IPS-15b (cell line): ENCODE data around the gene SLC39A8.
"Not testable (repeated sequence)": the region's sequence is repeated elsewhere in the genome, so short reads cannot be mapped to it uniquely, and the experiment has no call there.

ENCODE experiments used
- H3K27me3 ChIP-seq: one replicate; pipeline ENCODE4 v1.6.1; 2013; ENCODE audit warnings: low read length; ENCODE audit not compliant: control insufficient read depth, insufficient read depth
- H3K36me3 ChIP-seq: one replicate; pipeline ENCODE4 v1.6.1; 2013; ENCODE audit warnings: low read length; ENCODE audit not compliant: control insufficient read depth, insufficient read depth
- H3K4me1 ChIP-seq: one replicate; pipeline ENCODE4 v1.6.1; 2013; ENCODE audit warnings: mild to moderate bottlenecking, low read length; ENCODE audit not compliant: control insufficient read depth, insufficient read depth
- H3K4me3 ChIP-seq: one replicate; pipeline ENCODE4 v1.5.1; 2013; ENCODE audit warnings: low read depth, low read length
- H3K9ac ChIP-seq: one replicate; pipeline ENCODE4 v1.6.1; 2013; ENCODE audit warnings: low read depth, mild to moderate bottlenecking, low read length
- H3K9me3 ChIP-seq: one replicate; pipeline ENCODE4 v1.6.1; 2013; ENCODE audit warnings: mild to moderate bottlenecking, low read length; ENCODE audit not compliant: control insufficient read depth, insufficient read depth

Gene SLC39A8

DNA sequence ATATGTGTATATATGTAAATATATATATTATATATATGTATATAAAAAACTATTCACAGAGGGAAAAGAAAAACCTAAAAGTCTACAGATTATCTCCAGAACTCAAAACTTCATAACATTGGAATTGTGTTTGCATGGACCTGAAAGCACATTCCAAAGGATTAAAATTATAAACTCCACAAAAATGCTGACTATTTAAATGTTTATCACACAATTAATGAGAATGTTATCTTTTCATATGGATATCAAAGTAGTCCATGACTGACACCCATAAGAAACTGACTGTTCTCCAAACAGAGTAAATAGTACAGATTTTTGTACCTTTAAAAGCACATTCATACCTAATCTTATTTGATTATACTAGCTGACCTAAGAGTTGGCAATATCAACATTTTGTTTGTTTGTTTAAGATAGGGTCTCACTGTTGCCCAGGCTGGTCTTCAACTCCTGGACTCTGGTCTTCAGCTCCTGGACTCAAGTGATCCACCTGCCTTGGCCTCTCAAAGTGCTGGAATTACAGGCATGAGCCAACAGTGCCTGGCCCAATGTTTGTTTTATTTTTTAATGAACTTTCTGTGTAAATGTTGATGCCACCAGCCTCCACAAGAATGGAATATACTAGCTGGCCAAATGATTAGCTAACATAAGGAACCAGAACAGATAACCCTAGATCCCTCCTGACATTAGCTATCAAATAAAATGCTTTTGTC lies 50.0 kb downstream of the SLC39A8 start:
- no peaks in the 10 kb centered on the region for H3K36me3 ChIP-seq
- H3K4me1 ChIP-seq = peaks cover 8% of the 10 kb centered on the region
- no peak overlapping the region for H3K4me3 ChIP-seq
- no peaks in the 10 kb centered on the region for H3K27me3 ChIP-seq
- no peaks in the 10 kb centered on the region for H3K9me3 ChIP-seq
- no peak overlapping the region for H3K9ac ChIP-seq

DNA sequence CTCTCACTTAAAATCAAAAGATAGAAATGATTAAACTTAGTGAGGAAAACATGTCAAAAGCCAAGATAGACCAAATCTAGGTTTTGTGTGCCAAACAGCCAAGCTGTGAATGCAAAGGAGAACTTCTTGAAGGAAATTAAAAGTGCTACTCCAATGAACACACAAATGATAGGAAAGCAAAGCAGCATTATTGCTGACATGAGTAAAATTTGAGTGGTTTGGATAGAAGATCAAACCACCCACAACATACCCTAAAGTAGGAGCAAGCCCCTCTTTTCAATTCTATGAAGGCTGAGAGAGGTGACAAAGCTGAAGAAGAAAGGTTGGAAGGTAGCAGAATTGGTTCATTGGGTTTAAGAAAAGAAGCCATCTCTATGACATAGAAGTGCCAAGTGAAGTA lies 56.8 kb downstream of the SLC39A8 start:
- H3K4me1 ChIP-seq = no peaks in the 10 kb centered on the region
- no peaks in the 10 kb centered on the region for H3K27me3 ChIP-seq

DNA sequence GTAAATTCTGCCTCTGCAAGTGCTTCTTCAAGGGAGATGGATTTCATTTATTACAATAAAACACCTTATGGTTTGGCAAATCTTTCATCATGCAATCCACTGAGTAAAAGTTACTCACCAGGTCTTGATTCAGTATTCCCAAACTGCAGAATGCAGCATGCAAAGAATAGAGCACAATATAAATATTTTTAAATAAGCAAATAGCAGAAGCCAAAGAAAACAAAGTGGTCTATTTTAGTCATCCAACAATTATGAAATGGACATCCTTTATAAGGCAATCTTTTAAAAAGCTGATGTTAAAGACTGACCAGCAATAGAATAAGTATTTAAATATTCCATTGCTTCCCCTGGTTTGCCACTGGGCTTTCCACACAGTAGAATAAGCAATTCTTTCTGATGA lies 59.5 kb downstream of the SLC39A8 start:
- H3K4me1 ChIP-seq = no peaks in the 10 kb centered on the region
- H3K9me3 ChIP-seq = no peaks in the 10 kb centered on the region
- H3K4me3 ChIP-seq = no peak overlapping the region
- no peaks in the 10 kb centered on the region for H3K36me3 ChIP-seq
- no peaks in the 10 kb centered on the region for H3K27me3 ChIP-seq
- H3K9ac ChIP-seq = no peak overlapping the region

More for the DNA sequence above, 56.8 kb downstream of the SLC39A8 start:
- Histone ChIP-seq H3K9ac (no peak overlapping the region), H3K36me3 (no peaks in the 10 kb centered on the region), H3K4me3 (no peak overlapping the region), H3K9me3 (no peaks in the 10 kb centered on the region)

DNA sequence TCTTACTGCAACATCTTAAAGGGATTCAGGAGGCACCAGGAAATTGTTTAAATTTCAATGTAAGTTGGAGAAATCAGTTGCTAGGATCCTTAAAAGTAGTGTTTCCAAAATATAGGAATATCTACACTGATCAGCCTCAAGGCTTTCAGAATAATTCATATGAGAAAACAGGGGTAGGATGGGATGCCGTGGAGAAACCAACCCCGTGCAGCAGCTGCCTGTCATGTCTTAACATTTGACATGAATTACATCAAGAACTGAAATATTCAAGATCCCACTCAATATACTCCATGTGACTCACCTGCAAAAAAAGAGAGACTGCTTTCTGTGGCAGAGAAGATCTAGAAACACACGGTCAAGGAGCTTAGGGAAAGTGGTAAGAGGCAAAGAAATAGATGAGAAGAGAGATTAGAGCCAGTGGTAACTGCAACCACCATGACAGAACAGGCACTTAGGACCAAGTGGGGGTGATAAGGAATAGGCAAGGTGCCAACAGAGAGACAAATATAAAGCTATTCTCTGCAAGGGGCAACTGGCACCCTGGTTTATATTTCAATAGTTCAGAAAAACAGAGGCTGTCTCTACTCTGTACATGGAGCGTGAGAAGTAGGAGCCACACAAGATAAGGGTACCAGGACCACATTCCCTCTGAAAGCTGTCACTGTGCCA lies 64.0 kb downstream of the SLC39A8 start:
- Histone ChIP-seq H3K9ac (no peak overlapping the region), H3K9me3 (no peaks in the 10 kb centered on the region), H3K36me3 (no peaks in the 10 kb centered on the region), H3K27me3 (no peaks in the 10 kb centered on the region), H3K4me3 (no peak overlapping the region), H3K4me1 (no peaks in the 10 kb centered on the region)

DNA sequence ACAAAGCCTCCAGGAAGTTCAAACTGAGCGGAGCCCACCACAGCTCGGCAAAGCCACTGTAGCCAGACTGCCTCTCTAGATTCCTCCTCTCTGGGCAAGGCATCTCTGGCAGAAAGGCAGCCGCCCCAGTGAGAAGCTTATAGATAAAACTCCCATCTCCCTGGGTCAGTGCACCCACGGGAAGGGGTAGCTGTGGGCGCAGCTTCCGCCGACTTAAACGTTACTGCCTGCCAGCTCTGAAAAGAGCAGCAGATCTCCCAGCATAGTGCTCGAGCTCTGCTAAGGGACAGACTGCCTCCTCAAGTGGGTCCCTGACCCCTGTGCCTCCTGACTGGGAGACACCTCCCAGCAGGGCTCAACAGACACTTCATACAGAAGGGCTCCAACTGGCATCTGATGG lies 72.0 kb downstream of the SLC39A8 start:
- H3K4me3 ChIP-seq, H3K36me3 ChIP-seq, H3K9me3 ChIP-seq, H3K4me1 ChIP-seq, H3K9ac ChIP-seq, H3K27me3 ChIP-seq: not testable (repeated sequence)

DNA sequence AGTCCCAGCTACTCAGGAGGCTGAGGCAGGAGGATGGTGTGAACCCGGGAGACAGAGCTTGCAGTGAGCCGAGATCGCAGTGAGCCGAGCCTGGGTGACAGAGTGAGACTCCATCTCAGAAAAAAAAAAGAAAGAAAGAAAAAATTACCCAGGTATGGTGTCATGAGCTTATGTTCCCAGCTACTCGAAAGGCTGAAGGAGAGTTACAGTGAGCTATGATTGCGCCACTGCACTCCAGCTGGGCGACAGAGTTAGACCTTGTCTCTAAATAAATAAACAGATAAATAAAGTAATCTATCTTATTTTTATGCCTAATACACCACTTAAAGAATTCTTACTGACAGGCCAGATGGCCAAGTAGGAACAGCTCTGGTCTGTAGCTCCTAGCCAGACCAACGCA lies 73.0 kb downstream of the SLC39A8 start:
- H3K9ac ChIP-seq = no peak overlapping the region
- no peaks in the 10 kb centered on the region for H3K4me1 ChIP-seq
- no peaks in the 10 kb centered on the region for H3K9me3 ChIP-seq
- H3K27me3 ChIP-seq = no peaks in the 10 kb centered on the region
- H3K36me3 ChIP-seq = no peaks in the 10 kb centered on the region
- H3K4me3 ChIP-seq = no peak overlapping the region

DNA sequence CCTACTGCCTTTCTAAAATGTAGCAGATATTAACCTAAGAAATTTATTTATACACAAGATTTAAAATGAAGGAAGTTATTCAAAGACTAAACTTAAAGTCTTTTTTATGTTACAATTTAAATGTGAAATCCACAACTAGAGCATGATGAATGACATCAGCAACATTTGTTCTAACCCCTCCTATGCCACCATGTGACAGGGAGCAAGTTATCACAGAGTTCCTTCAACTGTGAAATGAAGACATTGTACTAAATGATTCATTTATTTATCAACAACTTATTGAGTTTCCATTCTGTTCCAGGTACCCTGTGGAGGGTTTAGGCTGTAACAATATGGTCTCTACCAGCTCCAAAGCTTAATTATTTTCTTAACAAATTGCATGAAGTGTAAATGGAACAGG lies 76.9 kb downstream of the SLC39A8 start:
- Histone ChIP-seq H3K9ac (no peak overlapping the region), H3K27me3 (no peaks in the 10 kb centered on the region), H3K4me3 (no peak overlapping the region), H3K9me3 (no peaks in the 10 kb centered on the region), H3K4me1 (no peaks in the 10 kb centered on the region), H3K36me3 (no peaks in the 10 kb centered on the region)

DNA sequence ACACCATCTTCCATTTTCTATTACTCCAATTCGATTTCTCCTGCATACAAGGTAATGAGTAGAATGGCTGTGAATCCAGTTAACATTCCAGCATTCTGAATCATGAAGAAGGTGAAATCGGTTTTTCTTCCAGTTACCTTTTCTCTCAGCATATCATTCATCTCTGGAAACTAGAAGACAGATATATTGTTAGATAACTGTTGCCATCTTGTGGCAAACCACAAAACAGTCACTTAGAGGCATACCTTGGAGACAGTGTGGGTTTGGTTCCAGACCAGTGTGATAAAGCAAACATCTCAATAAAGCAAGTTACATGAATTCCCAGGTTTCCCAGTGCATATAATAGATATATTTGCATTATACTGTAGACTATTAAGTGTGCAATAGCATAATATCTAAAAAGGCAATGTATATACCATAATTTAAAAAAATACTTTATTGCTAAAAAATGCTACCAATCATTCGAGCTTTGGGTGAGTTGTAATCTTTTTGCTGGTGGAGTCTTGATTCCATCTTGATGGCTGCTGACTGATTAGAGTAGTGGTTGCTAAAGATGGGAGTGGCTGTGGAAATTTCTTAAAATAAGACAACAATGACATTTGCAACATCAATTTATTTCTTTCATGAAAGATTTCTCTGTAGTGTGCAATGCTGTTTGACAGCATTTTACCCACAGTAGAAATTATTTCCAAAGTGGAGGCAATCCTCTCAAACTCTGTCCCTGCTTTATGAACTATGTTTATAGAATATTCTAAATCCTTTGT lies 82.1 kb downstream of the SLC39A8 start:
- H3K4me3 ChIP-seq = no peak overlapping the region
- H3K27me3 ChIP-seq = no peaks in the 10 kb centered on the region
- no peaks in the 10 kb centered on the region for H3K4me1 ChIP-seq
- H3K9ac ChIP-seq = no peak overlapping the region
- no peaks in the 10 kb centered on the region for H3K9me3 ChIP-seq
- H3K36me3 ChIP-seq = no peaks in the 10 kb centered on the region

DNA sequence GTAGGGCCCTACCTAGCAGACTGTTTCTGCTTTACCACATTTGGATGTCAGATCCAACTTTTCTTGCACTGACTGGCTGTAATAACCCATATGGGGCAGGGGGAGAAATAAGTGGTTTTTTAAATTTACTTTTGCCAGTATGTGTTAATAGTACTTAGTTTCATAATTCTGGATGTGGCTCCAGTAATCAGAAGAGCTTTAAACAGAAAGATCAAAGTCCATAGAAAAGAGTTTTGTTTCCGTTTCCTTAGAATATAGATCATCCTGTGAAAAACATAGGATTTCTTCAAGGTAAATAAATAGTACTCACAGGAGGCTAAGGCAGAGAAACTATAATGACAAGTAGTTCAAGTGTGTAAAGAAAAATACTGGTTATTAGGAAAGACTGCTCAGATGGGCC lies 85.6 kb downstream of the SLC39A8 start:
- H3K4me1 ChIP-seq = no peaks in the 10 kb centered on the region
- no peaks in the 10 kb centered on the region for H3K36me3 ChIP-seq
- no peaks in the 10 kb centered on the region for H3K27me3 ChIP-seq
- no peaks in the 10 kb centered on the region for H3K9me3 ChIP-seq
- H3K9ac ChIP-seq = no peak overlapping the region
- H3K4me3 ChIP-seq = no peak overlapping the region

DNA sequence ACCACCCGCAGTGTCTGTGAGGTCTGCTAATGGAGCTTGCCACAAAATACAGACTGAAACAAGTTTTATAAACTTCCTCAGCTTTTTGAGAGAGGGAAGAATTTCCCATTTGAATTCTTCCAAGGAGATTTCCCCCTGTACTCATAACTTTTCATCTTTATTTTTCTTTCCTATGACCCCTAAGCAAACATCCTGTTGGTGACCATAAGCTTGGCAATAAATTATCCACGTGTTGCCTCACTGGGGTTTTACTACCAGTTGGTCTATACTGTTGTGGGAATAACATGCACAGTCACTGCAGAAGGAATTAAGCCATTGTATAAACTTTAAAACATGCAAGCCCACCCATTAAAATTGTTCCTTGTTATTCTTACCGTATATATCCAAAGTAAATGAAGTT lies 86.2 kb downstream of the SLC39A8 start:
- H3K27me3 ChIP-seq = no peaks in the 10 kb centered on the region

DNA sequence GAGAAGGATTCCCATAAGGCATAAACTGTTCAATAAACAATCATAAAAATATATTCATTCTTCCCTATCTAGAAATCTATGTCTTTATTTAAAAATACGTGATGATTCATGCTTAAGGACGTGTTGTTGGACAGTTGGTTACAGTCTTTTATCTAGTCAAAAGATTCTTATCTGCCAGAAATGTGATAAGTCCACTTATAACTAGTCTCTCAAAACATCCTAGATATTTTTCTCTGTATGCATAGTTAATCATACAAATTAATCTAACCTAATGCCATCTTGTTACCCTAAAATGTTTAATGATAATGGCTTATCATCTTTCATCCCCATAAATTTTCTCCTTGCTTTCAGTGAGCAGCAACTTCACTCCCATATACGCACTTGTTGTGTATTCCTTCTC lies 89.0 kb downstream of the SLC39A8 start:
- H3K36me3 ChIP-seq = no peaks in the 10 kb centered on the region
- no peak overlapping the region for H3K9ac ChIP-seq
- H3K4me1 ChIP-seq = no peaks in the 10 kb centered on the region
- no peak overlapping the region for H3K4me3 ChIP-seq
- no peaks in the 10 kb centered on the region for H3K27me3 ChIP-seq
- no peaks in the 10 kb centered on the region for H3K9me3 ChIP-seq

More for the DNA sequence above, 86.2 kb downstream of the SLC39A8 start:
- Histone ChIP-seq H3K9me3 (no peaks in the 10 kb centered on the region), H3K9ac (no peak overlapping the region), H3K36me3 (no peaks in the 10 kb centered on the region), H3K4me1 (no peaks in the 10 kb centered on the region), H3K4me3 (no peak overlapping the region)

DNA sequence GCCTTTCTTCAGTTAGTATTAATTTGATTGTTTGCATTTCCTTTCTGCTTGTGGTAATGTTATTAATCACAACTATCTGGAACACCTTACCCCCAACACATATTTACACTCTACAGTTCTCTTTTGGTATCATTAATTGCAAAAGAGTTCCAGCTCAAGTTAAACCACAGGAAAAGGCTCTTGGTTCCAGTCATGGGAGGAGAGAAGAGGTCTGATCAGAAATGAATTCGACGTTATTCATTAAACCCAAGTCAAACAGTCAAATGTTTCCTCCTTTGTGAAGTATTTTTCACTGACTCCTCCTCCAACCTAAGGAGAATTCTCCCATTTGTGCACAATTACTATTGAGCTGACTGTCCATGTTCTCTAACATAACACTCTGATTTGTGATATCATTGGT lies 91.4 kb downstream of the SLC39A8 start:
- Histone ChIP-seq H3K4me1 (no peaks in the 10 kb centered on the region), H3K27me3 (no peaks in the 10 kb centered on the region), H3K36me3 (no peaks in the 10 kb centered on the region), H3K9ac (no peak overlapping the region), H3K4me3 (no peak overlapping the region), H3K9me3 (no peaks in the 10 kb centered on the region)
